IMR-90 (cell line): Measurements from ENCODE around the gene SCAF4. TPM values are rescaled to one million over a fixed set of nuclear protein-coding genes. Genes with fewer than 3 reads are reported as not detected.

ENCODE experiments used
- ATAC-seq: fragments of 200-7000 bp; cut with Tn5 transposase; 2 replicates; pipeline ENCODE4 v1.9.1; 2020; ENCODE audit warnings: low read depth, mild to moderate bottlenecking, moderate library complexity
- Bru-seq: library from RNA; stranded (reverse); fragments of 400-500 nt; gene quantifications from one replicate; lab custom pipeline; 2021; lab: Mats Ljungman, UMichigan
- BruChase-seq, 2 experiments: library from RNA; stranded (reverse); fragments of 400-500 nt; gene quantifications; one replicate each; lab custom pipeline; 2021; lab: Mats Ljungman, UMichigan
- BruUV-seq: library from RNA; stranded (reverse); fragments of 400-500 nt; replicated peaks from 2 replicates; lab custom pipeline; 2021; lab: Mats Ljungman, UMichigan
- CTCF ChIA-PET: fragments of 300-600 bp; formaldehyde crosslinking; extraction: SDS; loops from one replicate; lab custom pipeline; 2021; ENCODE audit warnings: antibody characterized with exemption; lab: Yijun Ruan, JAX
- POLR2A ChIA-PET: fragments of 300-600 bp; sonication (Branson Sonifier 250); formaldehyde crosslinking; loops from one replicate; lab custom pipeline; 2022; ENCODE audit warnings: antibody characterized with exemption; ENCODE audit not compliant: unreplicated experiment; lab: Charles Lee
- DNase-seq: peaks from one replicate; pipeline ENCODE4 v3.0.0; 2013
- H2AFZ ChIP-seq: replicated peaks from 2 replicates; pipeline ENCODE3; 2013; ENCODE audit warnings: low read length, mild to moderate bottlenecking; ENCODE audit not compliant: poor library complexity
- H2AK5ac ChIP-seq: 2 replicates; pipeline ENCODE4 v1.6.1; 2013; ENCODE audit warnings: low read depth, low read length, inconsistent platforms
- H2AK9ac ChIP-seq: replicated peaks from 2 replicates; pipeline ENCODE3; 2013; ENCODE audit warnings: mild to moderate bottlenecking, low read depth, low read length, moderate library complexity; ENCODE audit not compliant: poor library complexity
- H2BK120ac ChIP-seq: 2 replicates; pipeline ENCODE4 v1.6.1; 2013; ENCODE audit warnings: low read depth, low read length, inconsistent platforms
- H2BK15ac ChIP-seq: 3 replicates; pipeline ENCODE4 v1.6.1; 2013; ENCODE audit warnings: low read depth, low read length, inconsistent platforms
- H2BK20ac ChIP-seq: 2 replicates; pipeline ENCODE4 v1.6.1; 2013; ENCODE audit warnings: low read depth, mild to moderate bottlenecking, inconsistent platforms, low read length, moderate library complexity
- H2BK5ac ChIP-seq: 2 replicates; pipeline ENCODE4 v1.6.1; 2013; ENCODE audit warnings: mild to moderate bottlenecking, low read depth, low read length, inconsistent platforms; ENCODE audit not compliant: poor library complexity, severe bottlenecking
- H3K14ac ChIP-seq: replicated peaks from 2 replicates; pipeline ENCODE4 v1.6.1; 2013; ENCODE audit warnings: low read depth, low read length, inconsistent platforms
- H3K18ac ChIP-seq: 2 replicates; pipeline ENCODE4 v1.6.1; 2013; ENCODE audit warnings: low read depth, low read length, control low read depth
- H3K23ac ChIP-seq: 2 replicates; pipeline ENCODE4 v1.6.1; 2013; ENCODE audit warnings: low read depth, low read length, inconsistent platforms
- H3K27ac ChIP-seq: 2 replicates; pipeline ENCODE4 v1.5.1; 2013; ENCODE audit warnings: mild to moderate bottlenecking, control low read depth, low read length; ENCODE audit not compliant: insufficient read depth
- H3K27me3 ChIP-seq: 2 replicates; pipeline ENCODE4 v1.6.1; 2013; ENCODE audit warnings: low read length; ENCODE audit not compliant: control insufficient read depth, insufficient read depth
- H3K36me3 ChIP-seq: 2 replicates; pipeline ENCODE4 v1.6.1; 2013; ENCODE audit warnings: low read length, mixed read lengths; ENCODE audit not compliant: control insufficient read depth, insufficient read depth
- H3K4ac ChIP-seq: 2 replicates; pipeline ENCODE4 v1.6.1; 2013; ENCODE audit warnings: low read depth, low read length, inconsistent platforms
- H3K4me1 ChIP-seq: 2 replicates; pipeline ENCODE4 v1.6.1; 2013; ENCODE audit warnings: low read length, mixed read lengths; ENCODE audit not compliant: control insufficient read depth, insufficient read depth
- H3K4me2 ChIP-seq: 2 replicates; pipeline ENCODE4 v1.6.1; 2013; ENCODE audit warnings: low read depth, mild to moderate bottlenecking, control low read depth, low read length, moderate library complexity
- H3K4me3 ChIP-seq: 2 replicates; pipeline ENCODE4 v1.5.1; 2013; ENCODE audit warnings: low read depth, mild to moderate bottlenecking, control low read depth, low read length, moderate library complexity; ENCODE audit not compliant: insufficient read depth
- H3K56ac ChIP-seq: 2 replicates; pipeline ENCODE4 v1.6.1; 2013; ENCODE audit warnings: low read length, inconsistent platforms; ENCODE audit not compliant: insufficient read depth; ENCODE audit errors: extremely low read depth
- H3K79me1 ChIP-seq, 2 experiments: 2 replicates each; pipeline ENCODE4 v1.6.1; 2013; ENCODE audit warnings: low read length in 2 of 2, inconsistent platforms in 1 of 2, low read depth in 1 of 2
- H3K9ac ChIP-seq: 2 replicates; pipeline ENCODE4 v1.6.1; 2013; ENCODE audit warnings: low read depth, low read length, control low read depth
- H3K9me1 ChIP-seq: 2 replicates; pipeline ENCODE4 v1.6.1; 2013; ENCODE audit warnings: low read length, inconsistent platforms; ENCODE audit not compliant: insufficient read depth
- H3K9me3 ChIP-seq: 2 replicates; pipeline ENCODE4 v1.6.1; 2013; ENCODE audit warnings: low read length; ENCODE audit not compliant: control insufficient read depth, insufficient read depth
- H4K20me1 ChIP-seq: 2 replicates; pipeline ENCODE4 v1.6.1; 2013; ENCODE audit warnings: low read length, inconsistent platforms; ENCODE audit not compliant: insufficient read depth
- H4K5ac ChIP-seq: 2 replicates; pipeline ENCODE4 v1.6.1; 2013; ENCODE audit warnings: mild to moderate bottlenecking, low read depth, low read length, control low read depth
- H4K8ac ChIP-seq, 2 experiments: 2 replicates each; pipeline ENCODE4 v1.6.1; 2013; ENCODE audit warnings: low read depth in 2 of 2, low read length in 2 of 2, control low read depth in 1 of 2, inconsistent platforms in 1 of 2
- H4K91ac ChIP-seq: 2 replicates; pipeline ENCODE4 v1.6.1; 2013; ENCODE audit warnings: low read depth, low read length, inconsistent platforms; ENCODE audit not compliant: insufficient read depth
- BHLHE40 ChIP-seq: fragments of 150-350 bp; IDR thresholded peaks from 2 replicates; pipeline ENCODE4 v1.6.1; 2016; ENCODE audit warnings: mild to moderate bottlenecking, low read depth, low read length
- FOS ChIP-seq: fragments of 150-350 bp; IDR thresholded peaks from 2 replicates; pipeline ENCODE4 v1.6.1; 2016; ENCODE audit warnings: low read depth, low read length
- MAZ ChIP-seq: IDR thresholded peaks from 2 replicates; pipeline ENCODE4 v1.6.1; 2012; ENCODE audit warnings: low read depth, mild to moderate bottlenecking, low read length, improper control_type of control experiment, moderate library complexity, borderline replicate concordance
- MXI1 ChIP-seq: IDR thresholded peaks from 2 replicates; pipeline ENCODE4 v1.6.1; 2012; ENCODE audit warnings: low read depth, mild to moderate bottlenecking, low read length, moderate library complexity, borderline replicate concordance
- POLR2A ChIP-seq: IDR thresholded peaks from 2 replicates; pipeline ENCODE4 v1.6.1; 2012; ENCODE audit warnings: mild to moderate bottlenecking, low read depth, low read length
- RFX5 ChIP-seq: IDR thresholded peaks from 2 replicates; pipeline ENCODE4 v1.8.0; 2012; ENCODE audit warnings: low read depth, mild to moderate bottlenecking, low read length, moderate library complexity
- USF2 ChIP-seq: fragments of 150-350 bp; IDR thresholded peaks from 2 replicates; pipeline ENCODE4 v1.6.1; 2017; ENCODE audit warnings: mild to moderate bottlenecking, antibody characterized with exemption, low read length, low read depth
- WGBS, 2 experiments: methylation state at CpG; one replicate each; pipeline versions ENCODE4 v1.1.5 to v1.1.7; 2013; ENCODE audit warnings: missing lambda C conversion rate in 2 of 2; ENCODE audit not compliant: insufficient read length in 1 of 2; ENCODE audit errors: extremely low coverage in 2 of 2; 5-methylcytosine and 5-hydroxymethylcytosine counted together
- dilution Hi-C: fragments of 300-500 bp; cut with HindIII; formaldehyde crosslinking; loops from one replicate; pipeline ENCODE4 v1.14.3; 2018; ENCODE audit warnings: low sequenced_read_pairs; ENCODE audit not compliant: unreplicated experiment
- in situ Hi-C: fragments of 300-500 bp; cut with MboI; formaldehyde crosslinking; loops from 3 replicates; pipeline ENCODE4 v1.14.3; 2019; ENCODE audit warnings: low sequenced_read_pairs, inconsistent platforms, mixed read lengths
- intact Hi-C: fragments of 100-400 bp; cut with micrococcal nuclease; formaldehyde crosslinking; loops from 2 replicates; pipeline ENCODE4 v1.10.0; 2022
- long read RNA-seq: library from polyadenylated mRNA; unstranded; transcript quantifications from one replicate; pipeline ENCODE4 v2.0.0, GENCODE V29; 2021; ENCODE audit not compliant: unreplicated experiment
- polyA plus RNA-seq, 3 experiments: library from polyadenylated mRNA; depleted of rRNA; stranded (reverse); fragments of >200 nt; gene quantifications; 2 replicates each; pipeline ENCODE4 v1.2.3, GENCODE V29; 2012; ENCODE audit warnings: low replicate concordance in 1 of 3
- total RNA-seq: library from RNA; depleted of rRNA; stranded (reverse); fragments of >200 nt; gene quantifications from 2 replicates; pipeline ENCODE4 v1.2.3, GENCODE V29; 2012; rRNA removed

SCAF4 gene
- total RNA-seq (2.7 and 5.0 TPM in 2 replicates), polyA plus RNA-seq (2012; rRNA removed) (9.7 and 12.1 TPM in 2 replicates), Bru-seq, nascent RNA (percentile 92 among the genes with signal in this experiment), BruChase-seq, experiment 1, labeled RNA remaining after a 6-hour chase (percentile 76 among the genes with signal in this experiment), BruChase-seq, experiment 2, labeled RNA remaining after a 2-hour chase (percentile 84 among the genes with signal in this experiment)
- polyA plus RNA-seq (2012; cell fraction: cytosol; rRNA removed): 4.5 and 6.3 TPM in 2 replicates
- 22.9 and 37.4 TPM in 2 replicates for polyA plus RNA-seq (2012; cell fraction: nucleus; rRNA removed; ENCODE audit: low replicate concordance)
- long read RNA-seq, partial matches to known transcripts: 2 of 8 reads
- long read RNA-seq, other reads (novel, unspliced or antisense): 4 of 8 reads

GRCh38 chr21:31731857-31732596 is at the start of gene SCAF4:
Gene SCAF4, minus strand, starts transcription at chr21:31732118. Its CDS starts 426 bp downstream, at chr21:31731692.
- Histone ChIP-seq H2BK15ac (no peak within 1 kb of the TSS), H3K4me1 (peaks cover 20% of the 10 kb centered on the region), H3K9ac (peak within 1 kb of the TSS; percentile 94), H3K79me1 (peaks cover 3 to 22% of the 10 kb centered on the region in 2 experiments; a peak in 2 of 4 replicates), H4K8ac (peak within 1 kb of the TSS; percentile 86 to 91), H3K9me3 (no peaks in the 10 kb centered on the region), H2AK5ac (peak within 1 kb of the TSS; percentile 24), H2AFZ (peak within 1 kb of the TSS; percentile 95), H4K20me1 (peaks cover 42% of the 10 kb centered on the region), H3K23ac (peak within 1 kb of the TSS; percentile 73), H4K91ac (peak within 1 kb of the TSS; percentile 58), H3K4me2 (peak within 1 kb of the TSS; percentile 98), H4K5ac (peak within 1 kb of the TSS; percentile 56), H3K36me3 (peaks cover 1% of the 10 kb centered on the region), H3K4me3 (peak within 1 kb of the TSS; percentile 92), H3K4ac (peak within 1 kb of the TSS; percentile 69), H2BK5ac (peak within 1 kb of the TSS; percentile 85), H2BK20ac (no peak within 1 kb of the TSS), H2AK9ac (peak within 1 kb of the TSS; percentile 86), H3K18ac (peak within 1 kb of the TSS; percentile 0), H3K56ac (peak within 1 kb of the TSS; percentile 50), H3K14ac (peak within 1 kb of the TSS; percentile 69), H3K27ac (peak within 1 kb of the TSS; percentile 95), H2BK120ac (peak within 1 kb of the TSS; percentile 57; the same call in 1 of the 2 replicates), H3K9me1 (peaks cover 13% of the 10 kb centered on the region), H3K27me3 (no peaks in the 10 kb centered on the region)
- BruUV-seq: no TSS peak
- ChIA-PET CTCF (no interaction called here), POLR2A (no interaction called here)
- DNase-seq: peak; percentile 87
- intact Hi-C loops (loop anchor here (5.0 kb wide), 1 partner anchor 525 kb away; no protein-coding TSS in a partner anchor), in situ Hi-C loops (no loop called here), dilution Hi-C loops (no loop called here)
- WGBS, 2 experiments: 0% methylated on average over 17 of the region's 98 CpGs; no CpG with 5 or more reads in 1 of the 2 experiments
- peak; percentile 90 for ATAC-seq
- TF ChIP-seq POLR2A (peak; percentile 93), MXI1 (peak; percentile 46; the same call in 1 of the 2 replicates), FOS (no peak), BHLHE40 (peak; percentile 72; the same call in 1 of the 2 replicates), RFX5 (no peak), MAZ (peak; percentile 33; the same call in 1 of the 2 replicates), USF2 (peak; percentile 54)
